Amniotic stem cell (primary cell): ENCODE measurements around the gene STARD4.

Experiments used
- DNase-seq: peaks from one replicate; lab custom pipeline; 2025; lab: John Stamatoyannopoulos, UW

The STARD4 gene

DNA sequence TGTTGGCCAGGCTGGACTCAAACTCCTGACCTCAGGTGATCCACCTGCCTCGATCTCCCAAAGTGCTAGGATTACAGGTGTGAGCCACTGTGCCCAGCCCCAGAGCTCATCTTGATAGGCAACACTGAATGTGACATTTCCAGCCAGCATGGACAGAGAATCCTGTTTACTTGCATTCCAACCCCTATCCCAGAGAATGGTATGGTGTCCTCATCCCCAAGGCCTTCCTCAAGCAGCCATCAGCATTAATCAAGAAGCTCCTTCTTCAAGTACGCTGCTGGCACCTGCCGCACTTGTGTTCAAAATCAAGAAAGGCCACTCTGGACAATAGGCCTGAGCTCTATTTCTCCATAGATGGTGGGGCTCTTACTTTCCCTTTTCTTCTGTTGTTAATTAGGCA, 40.2 kb downstream of the STARD4 start:
- no peak for DNase-seq

DNA sequence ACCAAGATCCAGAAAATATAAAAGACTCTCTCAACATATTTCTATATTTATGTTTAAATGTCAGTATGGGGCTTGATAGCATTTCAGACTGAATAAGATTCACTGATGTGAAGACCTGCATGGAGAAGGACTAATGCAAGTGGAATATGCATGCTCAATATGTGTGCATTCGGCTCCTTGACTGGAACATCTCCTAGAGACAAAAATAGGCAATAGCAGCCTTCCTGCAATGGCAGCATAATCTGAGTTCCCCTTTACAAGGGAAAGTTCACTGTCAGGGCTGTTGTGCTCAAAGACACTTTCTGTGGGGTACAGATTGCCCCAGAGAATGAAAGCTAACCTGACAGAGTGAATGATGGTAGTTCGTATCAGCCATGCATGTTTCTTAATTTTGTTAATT, 42.4 kb downstream of the STARD4 start:
- no peak for DNase-seq

DNA sequence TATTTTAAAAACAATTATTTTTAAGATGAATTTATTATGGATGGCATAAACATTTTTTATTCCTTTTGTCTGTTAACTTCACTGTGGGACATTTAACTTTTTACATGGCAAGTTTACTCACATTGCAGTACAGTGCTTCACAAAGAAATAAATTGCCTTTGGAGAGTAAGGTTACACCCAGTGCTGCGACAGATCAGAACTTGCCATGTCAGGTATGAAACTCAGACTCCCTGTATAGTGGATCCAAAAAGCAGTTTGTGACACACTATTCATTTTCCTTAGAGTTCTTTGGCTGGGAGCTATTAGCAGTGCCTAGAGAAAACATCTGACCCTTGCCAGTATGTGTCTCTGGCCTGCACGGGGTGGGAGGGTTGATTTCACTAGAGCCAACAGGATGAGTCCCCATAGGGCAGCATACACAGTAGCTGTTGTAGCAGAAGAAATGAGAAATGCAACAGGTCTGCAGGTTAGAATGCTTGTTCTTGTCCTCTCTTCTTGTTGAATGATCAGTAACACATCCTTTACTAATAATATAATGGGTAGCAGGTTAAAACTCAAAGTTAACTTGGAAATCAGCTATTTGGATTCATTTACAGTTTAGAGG, 42.9 kb downstream of the STARD4 start:
- DNase-seq: no peak

DNA sequence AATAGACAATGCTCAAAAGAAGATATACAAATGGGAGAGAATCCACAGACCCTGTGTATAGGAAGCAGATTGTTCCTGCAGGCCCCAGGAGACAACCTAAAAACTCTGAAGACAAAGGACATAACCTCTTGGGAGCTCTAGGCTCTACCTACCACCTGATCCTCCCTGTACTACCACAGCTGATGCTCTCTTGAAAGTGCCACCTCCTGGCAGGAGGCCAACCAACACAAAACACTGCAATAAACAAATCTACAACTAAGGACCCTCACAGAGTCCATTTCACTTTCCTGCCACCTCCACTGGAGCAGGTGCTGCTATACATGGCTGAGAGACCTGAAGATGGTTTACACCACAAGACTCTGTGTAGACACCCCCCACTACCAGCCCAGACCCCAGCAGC, 49.0 kb downstream of the STARD4 start:
- no peak for DNase-seq

DNA sequence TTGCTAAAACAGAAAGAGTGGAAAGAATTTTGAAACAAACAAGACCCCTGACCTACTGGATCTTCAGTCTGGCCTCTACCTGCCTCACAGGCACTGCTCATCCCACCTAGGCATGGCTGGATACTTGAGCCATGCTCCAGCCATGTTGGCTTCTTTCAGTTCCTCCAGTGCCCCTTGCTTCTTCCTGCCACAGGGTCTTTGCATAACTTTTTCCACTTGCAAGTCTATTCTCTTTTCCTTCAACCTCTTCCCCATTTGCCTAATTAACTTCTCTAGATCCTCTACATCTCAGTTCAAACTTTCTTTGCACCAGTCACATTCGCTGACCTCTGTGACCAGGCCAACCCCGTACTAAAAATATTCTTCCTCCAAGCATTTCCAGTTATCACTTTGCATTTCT, 50.4 kb downstream of the STARD4 start:
- DNase-seq: no peak

DNA sequence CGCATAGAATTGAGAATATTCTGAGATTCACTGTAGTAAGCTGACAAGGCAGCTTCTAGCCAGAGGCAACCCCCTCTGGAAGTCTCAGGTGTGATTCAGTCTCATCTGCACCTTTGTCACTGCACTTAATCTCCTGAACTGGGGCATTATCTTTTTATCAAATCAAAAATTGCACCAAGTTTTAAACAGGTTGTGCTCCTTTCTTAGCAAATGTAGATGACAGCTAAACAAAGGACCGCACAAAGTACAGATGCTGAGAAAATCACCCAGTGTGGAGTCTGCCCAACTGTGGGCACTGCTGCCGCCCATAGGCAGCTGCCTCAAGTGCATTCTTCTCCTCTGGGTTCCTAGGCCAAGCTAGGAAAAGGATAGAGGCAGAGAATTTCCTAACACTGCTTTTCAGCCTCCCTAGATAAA, 51.1 kb downstream of the STARD4 start:
- DNase-seq: no peak

DNA sequence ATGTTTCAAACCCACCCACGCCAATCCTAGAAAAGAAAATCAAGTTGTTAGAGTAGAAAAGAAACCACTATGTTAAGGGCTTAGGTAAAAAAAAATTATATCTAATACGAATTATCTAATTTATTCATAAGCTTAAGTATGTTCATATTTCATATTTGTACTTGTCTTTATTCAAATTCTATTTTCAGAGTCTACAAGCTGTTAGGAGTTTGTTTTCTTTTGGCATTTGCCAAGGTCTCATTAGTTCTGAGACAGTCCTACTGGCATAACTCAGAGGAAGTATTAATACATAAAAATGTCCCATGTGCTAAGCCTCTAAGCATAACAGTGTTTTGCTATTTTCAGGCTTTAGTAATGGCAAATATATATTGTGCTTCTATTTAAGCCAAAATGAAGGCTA, 57.6 kb downstream of the STARD4 start:
- no peak for DNase-seq

DNA sequence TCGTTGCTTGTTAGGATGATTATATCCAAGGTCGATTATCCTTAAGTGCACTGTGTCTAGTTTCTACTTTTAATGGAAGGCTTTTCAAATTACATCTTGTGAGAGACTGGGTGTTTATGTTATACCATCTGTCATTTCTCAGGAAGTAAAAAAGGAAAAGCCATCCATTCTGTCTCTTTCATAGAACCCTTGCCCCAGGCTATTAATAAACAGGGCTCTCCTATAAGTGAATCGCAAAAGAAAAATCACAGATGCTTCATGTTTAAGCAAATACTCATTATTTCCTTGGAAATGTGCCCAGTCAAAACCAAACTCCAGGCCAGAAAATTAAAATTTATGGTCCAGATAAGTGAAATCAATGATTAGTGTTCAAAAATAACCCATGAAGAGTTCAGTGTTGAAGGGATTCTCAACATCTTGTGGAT, 58.1 kb downstream of the STARD4 start:
- DNase-seq: no peak

DNA sequence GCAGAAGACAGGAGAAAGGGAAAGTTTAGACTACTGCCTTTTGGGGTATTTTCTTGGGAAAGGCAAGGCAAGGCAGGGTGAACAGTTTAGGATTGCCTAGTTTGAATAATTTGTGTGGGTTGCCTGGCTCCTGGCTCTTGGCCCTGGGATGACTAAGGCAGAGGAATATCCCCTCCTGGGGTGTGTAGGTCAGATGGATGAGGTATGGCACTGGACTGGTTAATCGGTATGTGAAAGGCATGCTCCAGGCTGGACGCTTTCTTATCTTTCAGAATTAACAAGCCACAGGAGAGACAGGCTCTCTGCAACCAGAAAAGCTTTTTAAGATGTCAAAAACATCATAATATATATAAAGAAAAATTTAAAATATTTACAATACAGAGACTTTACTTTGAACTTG, 58.6 kb downstream of the STARD4 start:
- DNase-seq: no peak

DNA sequence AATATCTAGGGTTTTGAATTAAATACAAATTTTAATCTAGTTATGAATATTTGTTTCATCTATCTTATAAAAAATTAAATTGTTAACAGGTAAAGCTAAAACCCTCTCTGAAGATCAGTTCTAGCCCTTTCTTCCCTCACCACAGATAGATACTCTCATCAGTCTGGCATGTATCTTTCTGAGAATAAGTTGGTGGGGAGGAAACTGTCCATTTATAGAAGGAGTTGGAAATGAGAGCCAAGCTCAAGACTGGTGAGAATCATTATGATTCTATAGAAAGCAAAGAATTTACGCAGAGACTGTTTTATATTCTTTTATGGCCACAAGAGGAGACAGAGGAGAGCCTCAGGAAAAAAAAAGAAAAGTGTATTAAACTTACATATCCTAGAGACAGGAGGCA, 59.0 kb downstream of the STARD4 start:
- DNase-seq: no peak

DNA sequence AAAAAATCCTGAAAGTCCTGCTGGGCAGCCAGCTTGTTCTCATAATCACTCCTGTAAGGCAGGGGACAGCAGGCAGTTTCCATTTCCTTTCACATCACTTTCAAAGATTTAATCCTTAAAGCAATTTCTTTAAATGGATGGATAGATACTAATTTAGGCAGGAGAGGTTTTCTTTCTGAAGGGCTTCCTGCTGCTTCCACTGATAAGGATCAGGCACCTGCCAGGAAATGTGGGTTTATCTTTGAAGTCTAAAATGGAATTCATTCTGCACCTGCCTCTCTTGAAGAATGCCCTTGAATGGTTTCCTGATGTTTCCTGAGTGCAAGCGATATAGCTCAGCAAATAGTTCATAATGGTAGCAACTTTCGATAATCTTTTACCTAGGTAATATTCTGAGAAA, 64.5 kb downstream of the STARD4 start:
- no peak for DNase-seq

DNA sequence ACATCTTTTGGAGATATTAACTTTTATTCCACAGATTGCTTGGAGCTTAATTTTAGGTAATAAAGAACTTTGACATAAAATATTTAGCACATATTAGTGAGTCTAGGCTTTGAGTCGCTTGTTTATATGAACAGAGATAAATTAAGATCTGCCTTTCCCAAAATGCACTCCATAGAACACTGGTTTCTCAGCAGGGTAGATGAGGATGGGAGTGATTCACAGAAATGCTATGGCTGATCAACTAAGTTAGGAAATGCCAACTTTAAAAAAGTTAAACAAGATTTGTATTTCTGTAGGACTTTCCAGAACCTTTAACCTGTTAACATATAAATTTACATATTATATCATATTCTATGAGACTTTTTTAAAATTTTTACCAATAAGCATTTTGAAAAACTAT, 65.2 kb downstream of the STARD4 start:
- no peak for DNase-seq
